ENCODE results near the gene ASCC1. TPM values are rescaled to one million over a fixed set of nuclear protein-coding genes. Genes with fewer than 3 reads are reported as not detected.

ASCC1 gene
- total RNA-seq, 4 donors from 2014 or later, result 13.4 to 34.0 (median 20.5) TPM

GRCh38 chr10:72106896-72107295, 109.2 kb downstream of the ASCC1 start:
- no peaks in the 10 kb centered on the region for H3K9me3 ChIP-seq
- peaks cover 0 to 9% (median 4%) of the 10 kb centered on the region in 4 donors for H3K4me1 ChIP-seq
- H3K4me3 ChIP-seq, result no peak overlapping the region
- TF ChIP-seq POLR2AphosphoS5 (IDR thresholded peaks at IDR 0.05), result no peak
- TF ChIP-seq CTCF (IDR thresholded peaks at IDR 0.05), result no peak
- no peak for TF ChIP-seq EP300 (IDR thresholded peaks at IDR 0.05; ENCODE audit: low read depth)
- TF ChIP-seq POLR2A (IDR thresholded peaks at IDR 0.05), result no peak
- no peak for DNase-seq
- WGBS, 2 donors (ENCODE audit: low coverage in 1 of 2), result 70 to 83% methylated on average over 2 of the region's 2 CpGs
- peaks cover 0 to 5% (median under 1%) of the 10 kb centered on the region in 4 donors for H3K36me3 ChIP-seq
- in situ Hi-C loops (cut with MboI; ENCODE audit: low pct_ligation_motif_present in 1 of 4, low pct_unique_long_range_greater_than_20kb in 1 of 4, low sequenced_read_pairs in 3 of 4), result no loop called here
- intact Hi-C loops (cut with DNase I; ENCODE audit: low total_unique reads), result no loop called here
- no peak overlapping the region for H3K27ac ChIP-seq
- H3K27me3 ChIP-seq, result no peaks in the 10 kb centered on the region

GRCh38 chr10:72106154-72106849, 109.8 kb downstream of the ASCC1 start:
- no peak overlapping the region for H3K27ac ChIP-seq
- no peak for TF ChIP-seq CTCF (IDR thresholded peaks at IDR 0.05)
- no peak for TF ChIP-seq EP300 (IDR thresholded peaks at IDR 0.05; ENCODE audit: low read depth)
- TF ChIP-seq POLR2AphosphoS5 (IDR thresholded peaks at IDR 0.05), result no peak
- no peak for TF ChIP-seq POLR2A (IDR thresholded peaks at IDR 0.05)
- H3K9me3 ChIP-seq, result no peaks in the 10 kb centered on the region
- in situ Hi-C loops (cut with MboI; ENCODE audit: low pct_ligation_motif_present in 1 of 4, low pct_unique_long_range_greater_than_20kb in 1 of 4, low sequenced_read_pairs in 3 of 4), result no loop called here
- DNase-seq, result no peak
- peaks cover 0 to 8% (median 1%) of the 10 kb centered on the region in 4 donors for H3K36me3 ChIP-seq
- peaks cover 0 to 9% (median 4%) of the 10 kb centered on the region in 4 donors for H3K4me1 ChIP-seq
- no peak overlapping the region for H3K4me3 ChIP-seq
- intact Hi-C loops (cut with DNase I; ENCODE audit: low total_unique reads), result no loop called here
- H3K27me3 ChIP-seq, result no peaks in the 10 kb centered on the region
- 89 to 90% methylated on average over 2 of the region's 2 CpGs for WGBS, 2 donors (ENCODE audit: low coverage in 1 of 2)

GRCh38 chr10:72105710-72106109, 110.4 kb downstream of the ASCC1 start:
- no peak for DNase-seq
- in situ Hi-C loops (cut with MboI; ENCODE audit: low pct_ligation_motif_present in 1 of 4, low pct_unique_long_range_greater_than_20kb in 1 of 4, low sequenced_read_pairs in 3 of 4) (no loop called here), intact Hi-C loops (cut with DNase I; ENCODE audit: low total_unique reads) (no loop called here)
- 94 to 100% methylated on average over 5 of the region's 5 CpGs for WGBS, 2 donors (ENCODE audit: low coverage in 1 of 2)
- no peaks in the 10 kb centered on the region for H3K27me3 ChIP-seq
- peaks cover 0 to 14% (median 1%) of the 10 kb centered on the region in 4 donors for H3K36me3 ChIP-seq
- no peak for TF ChIP-seq EP300 (IDR thresholded peaks at IDR 0.05; ENCODE audit: low read depth)
- TF ChIP-seq POLR2AphosphoS5 (IDR thresholded peaks at IDR 0.05), result no peak
- TF ChIP-seq CTCF (IDR thresholded peaks at IDR 0.05), result no peak
- TF ChIP-seq POLR2A (IDR thresholded peaks at IDR 0.05), result no peak
- H3K9me3 ChIP-seq, result no peaks in the 10 kb centered on the region
- no peak overlapping the region for H3K4me3 ChIP-seq
- peaks cover 0 to 9% (median 4%) of the 10 kb centered on the region in 4 donors for H3K4me1 ChIP-seq
- H3K27ac ChIP-seq, result no peak overlapping the region

- Histone ChIP-seq H3K27me3 (no peaks in the 10 kb centered on the region), H3K4me1 (peaks cover 0 to 9% (median 4%) of the 10 kb centered on the region in 4 donors), H3K9me3 (no peaks in the 10 kb centered on the region), H3K36me3 (peaks cover 0 to 17% (median 1%) of the 10 kb centered on the region in 4 donors), H3K4me3 (no peak overlapping the region), H3K27ac (no peak overlapping the region)
- WGBS, 2 donors (ENCODE audit: low coverage in 1 of 2), result 94 to 100% methylated on average over 2 to 9 of the region's 9 CpGs
- in situ Hi-C loops (cut with MboI; ENCODE audit: low pct_ligation_motif_present in 1 of 4, low pct_unique_long_range_greater_than_20kb in 1 of 4, low sequenced_read_pairs in 3 of 4) (no loop called here), intact Hi-C loops (cut with DNase I; ENCODE audit: low total_unique reads) (no loop called here)
- no peak for DNase-seq
- TF ChIP-seq CTCF (IDR thresholded peaks at IDR 0.05) (no peak), EP300 (IDR thresholded peaks at IDR 0.05; ENCODE audit: low read depth) (no peak), POLR2AphosphoS5 (IDR thresholded peaks at IDR 0.05) (no peak), POLR2A (IDR thresholded peaks at IDR 0.05) (no peak)
These were observed 111.0 kb downstream of the ASCC1 start for GRCh38 chr10:72105098-72105475.
